Testis (tissue), 2 donors: ENCODE data around the gene SLC45A1.

Experiments used
- CTCF ChIP-seq, 3 experiments: fragments of 450-650 bp in 2 of 3; fragments of 200-600 bp in 1 of 3; sonication (generic) in 1 of 3; IDR thresholded peaks; one replicate each; pipeline ENCODE4 v1.5.1; 2016 to 2019; ENCODE audit warnings: antibody characterized with exemption in 3 of 3, mild to moderate bottlenecking in 2 of 3, moderate library complexity in 1 of 3
- POLR2A ChIP-seq: fragments of 450-650 bp; IDR thresholded peaks from one replicate; pipeline ENCODE4 v1.6.1; 2017; ENCODE audit warnings: antibody characterized with exemption, mild to moderate bottlenecking, moderate library complexity

GRCh38 chr1:8354038-8354437, 36.1 kb downstream of the SLC45A1 start:
- TF ChIP-seq CTCF (IDR thresholded peaks at IDR 0.05) (no peak), POLR2A (no peak)
